Measurements from ENCODE around the gene PPP3CA.

PPP3CA gene

DNA sequence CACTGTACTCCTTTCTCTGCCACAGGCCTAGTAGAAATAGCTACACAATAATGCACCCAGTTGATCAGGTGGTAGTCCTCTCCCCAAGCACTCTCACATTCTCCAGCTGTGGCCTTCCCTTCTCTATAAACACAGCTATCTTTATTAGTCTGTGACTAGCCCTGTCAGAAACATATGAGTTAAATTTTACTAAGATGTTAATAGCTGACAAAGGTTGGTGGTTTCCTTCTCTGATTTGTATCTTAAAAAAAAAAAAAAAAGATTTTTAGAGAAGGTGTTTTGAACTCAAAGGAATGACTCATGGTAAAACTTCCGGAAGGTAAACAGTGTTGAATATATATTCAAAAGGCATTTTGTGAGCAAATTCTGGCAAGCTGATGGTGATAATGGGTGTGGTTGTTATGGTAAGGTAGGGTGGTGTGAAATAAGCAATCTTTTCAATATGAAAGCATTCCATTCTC is 327.4 kb downstream of the PPP3CA start:
- H3K4me3 ChIP-seq (ENCODE audit: low read length) = no peak overlapping the region
- H3K27ac ChIP-seq (ENCODE audit: low read length) = peak overlapping the region; percentile 92
- no peaks in the 10 kb centered on the region for H3K9me2 ChIP-seq (replicated peaks; ENCODE audit: insufficient read depth, low read length)
- TF ChIP-seq EZH2phosphoT487 (IDR thresholded peaks at IDR 0.05; ENCODE audit: low read length) (no peak), EZH2 (optimal IDR thresholded peaks at IDR 0.05; ENCODE audit: low read depth, low read length) (no peak)
- TF ChIP-seq, protein P1, sequence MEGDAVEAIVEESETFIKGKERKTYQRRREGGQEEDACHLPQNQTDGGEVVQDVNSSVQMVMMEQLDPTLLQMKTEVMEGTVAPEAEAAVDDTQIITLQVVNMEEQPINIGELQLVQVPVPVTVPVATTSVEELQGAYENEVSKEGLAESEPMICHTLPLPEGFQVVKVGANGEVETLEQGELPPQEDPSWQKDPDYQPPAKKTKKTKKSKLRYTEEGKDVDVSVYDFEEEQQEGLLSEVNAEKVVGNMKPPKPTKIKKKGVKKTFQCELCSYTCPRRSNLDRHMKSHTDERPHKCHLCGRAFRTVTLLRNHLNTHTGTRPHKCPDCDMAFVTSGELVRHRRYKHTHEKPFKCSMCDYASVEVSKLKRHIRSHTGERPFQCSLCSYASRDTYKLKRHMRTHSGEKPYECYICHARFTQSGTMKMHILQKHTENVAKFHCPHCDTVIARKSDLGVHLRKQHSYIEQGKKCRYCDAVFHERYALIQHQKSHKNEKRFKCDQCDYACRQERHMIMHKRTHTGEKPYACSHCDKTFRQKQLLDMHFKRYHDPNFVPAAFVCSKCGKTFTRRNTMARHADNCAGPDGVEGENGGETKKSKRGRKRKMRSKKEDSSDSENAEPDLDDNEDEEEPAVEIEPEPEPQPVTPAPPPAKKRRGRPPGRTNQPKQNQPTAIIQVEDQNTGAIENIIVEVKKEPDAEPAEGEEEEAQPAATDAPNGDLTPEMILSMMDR (IDR thresholded peaks at IDR 0.05; ENCODE audit: low read length) = no peak
- H3K79me2 ChIP-seq (ENCODE audit: low read length) = no peaks in the 10 kb centered on the region
- H3F3A ChIP-seq (ENCODE audit: insufficient read depth, low read length) = peaks cover 15% of the 10 kb centered on the region
- no peak overlapping the region for H2AFZ ChIP-seq (ENCODE audit: low read length)
- H4K20me1 ChIP-seq (ENCODE audit: insufficient read depth, low read length) = no peaks in the 10 kb centered on the region
- H3K4me2 ChIP-seq (ENCODE audit: low read depth, low read length) = peak overlapping the region; percentile 42; the same call in 1 of the 2 replicates
- peak overlapping the region; percentile 28 for H3K9ac ChIP-seq (ENCODE audit: low read length)
- peaks cover 42% of the 10 kb centered on the region for H3K4me1 ChIP-seq (ENCODE audit: low read length)
- DNase-seq = peak; percentile 46
- no peaks in the 10 kb centered on the region for H3K36me3 ChIP-seq (replicated peaks; ENCODE audit: insufficient read depth, low read length)
- H3K27me3 ChIP-seq (replicated peaks; ENCODE audit: insufficient read depth, low read length) = no peaks in the 10 kb centered on the region
- no peaks in the 10 kb centered on the region for H3K9me3 ChIP-seq (replicated peaks; ENCODE audit: insufficient read depth, low read length)

DNA sequence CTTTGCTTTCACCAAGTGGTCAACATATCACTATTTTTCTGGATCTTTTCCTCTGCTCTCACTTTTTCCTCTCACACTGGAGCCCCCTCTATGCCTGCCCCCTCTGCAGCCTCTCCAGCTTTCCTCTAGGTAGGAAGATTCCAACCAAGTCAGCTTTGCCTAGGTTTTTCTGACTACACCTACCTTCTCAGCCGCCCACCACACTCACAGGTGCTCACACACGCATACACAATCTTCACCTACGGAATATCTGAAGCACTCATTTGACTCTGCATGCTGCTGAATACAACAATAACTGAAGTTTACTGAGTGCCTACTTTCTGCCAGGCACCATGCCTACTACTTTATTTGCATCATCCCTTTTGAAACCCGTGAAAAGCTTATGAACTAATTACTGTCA is 328.0 kb downstream of the PPP3CA start:
- H3K4me3 ChIP-seq (ENCODE audit: low read length) = no peak overlapping the region
- no peak for DNase-seq
- peaks cover 42% of the 10 kb centered on the region for H3K4me1 ChIP-seq (ENCODE audit: low read length)
- H3K9me2 ChIP-seq (replicated peaks; ENCODE audit: insufficient read depth, low read length) = no peaks in the 10 kb centered on the region
- no peaks in the 10 kb centered on the region for H4K20me1 ChIP-seq (ENCODE audit: insufficient read depth, low read length)
- no peaks in the 10 kb centered on the region for H3K27me3 ChIP-seq (replicated peaks; ENCODE audit: insufficient read depth, low read length)
- peak overlapping the region; percentile 42 for H3K4me2 ChIP-seq (ENCODE audit: low read depth, low read length)
- H3K36me3 ChIP-seq (replicated peaks; ENCODE audit: insufficient read depth, low read length) = no peaks in the 10 kb centered on the region
- H3F3A ChIP-seq (ENCODE audit: insufficient read depth, low read length) = peaks cover 15% of the 10 kb centered on the region
- H3K9me3 ChIP-seq (replicated peaks; ENCODE audit: insufficient read depth, low read length) = no peaks in the 10 kb centered on the region
- H3K27ac ChIP-seq (ENCODE audit: low read length) = peak overlapping the region; percentile 92
- TF ChIP-seq EZH2phosphoT487 (IDR thresholded peaks at IDR 0.05; ENCODE audit: low read length) = no peak
- TF ChIP-seq EZH2 (optimal IDR thresholded peaks at IDR 0.05; ENCODE audit: low read depth, low read length) = no peak
- TF ChIP-seq, protein P1 (IDR thresholded peaks at IDR 0.05; ENCODE audit: low read length) = no peak
- no peak overlapping the region for H2AFZ ChIP-seq (ENCODE audit: low read length)
- no peaks in the 10 kb centered on the region for H3K79me2 ChIP-seq (ENCODE audit: low read length)
- peak overlapping the region; percentile 28 for H3K9ac ChIP-seq (ENCODE audit: low read length)

DNA sequence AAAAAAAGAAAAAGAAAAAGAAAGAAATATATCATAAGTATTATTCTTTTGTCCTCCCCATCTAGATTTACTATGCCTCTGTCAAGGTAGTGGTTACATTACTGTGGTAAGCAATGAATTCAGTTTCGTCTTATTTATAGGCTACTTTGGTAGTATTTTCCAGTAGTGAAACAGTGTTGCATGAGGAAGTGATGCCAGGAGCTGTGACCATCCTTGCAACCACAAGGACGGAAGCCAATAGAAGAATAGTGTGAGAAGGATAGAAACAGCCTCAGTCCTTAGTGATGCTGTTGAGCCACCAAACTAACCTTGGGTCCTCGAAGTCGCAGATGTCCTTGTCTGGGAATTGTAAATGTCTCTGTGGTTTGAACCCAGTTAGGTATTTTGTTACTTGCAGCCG is 328.5 kb downstream of the PPP3CA start:
- Histone ChIP-seq H3K4me3 (ENCODE audit: low read length) (no peak overlapping the region), H3K4me1 (ENCODE audit: low read length) (peaks cover 42% of the 10 kb centered on the region), H2AFZ (ENCODE audit: low read length) (no peak overlapping the region), H4K20me1 (ENCODE audit: insufficient read depth, low read length) (no peaks in the 10 kb centered on the region), H3K4me2 (ENCODE audit: low read depth, low read length) (peak overlapping the region; percentile 42; the same call in 1 of the 2 replicates), H3K79me2 (ENCODE audit: low read length) (no peaks in the 10 kb centered on the region), H3K27me3 (replicated peaks; ENCODE audit: insufficient read depth, low read length) (no peaks in the 10 kb centered on the region), H3K9ac (ENCODE audit: low read length) (peak overlapping the region; percentile 28; the same call in 1 of the 2 replicates), H3K9me3 (replicated peaks; ENCODE audit: insufficient read depth, low read length) (no peaks in the 10 kb centered on the region), H3K9me2 (replicated peaks; ENCODE audit: insufficient read depth, low read length) (no peaks in the 10 kb centered on the region), H3F3A (ENCODE audit: insufficient read depth, low read length) (peaks cover 15% of the 10 kb centered on the region), H3K27ac (ENCODE audit: low read length) (peak overlapping the region; percentile 92), H3K36me3 (replicated peaks; ENCODE audit: insufficient read depth, low read length) (no peaks in the 10 kb centered on the region)
- DNase-seq = peak; percentile 88
- TF ChIP-seq EZH2 (optimal IDR thresholded peaks at IDR 0.05; ENCODE audit: low read depth, low read length) (no peak), EZH2phosphoT487 (IDR thresholded peaks at IDR 0.05; ENCODE audit: low read length) (no peak)
- TF ChIP-seq, protein P1 (IDR thresholded peaks at IDR 0.05; ENCODE audit: low read length) = no peak

Data from MM.1S (cell line).